HCT116 (cell line): Measurements from ENCODE around the gene FAH.

Source experiments
- EGR1 ChIP-seq: IDR thresholded peaks from 2 replicates; pipeline ENCODE4 v1.6.1; 2012; ENCODE audit warnings: low read depth
- FOSL1 ChIP-seq: IDR thresholded peaks from 2 replicates; pipeline ENCODE4 v1.6.1; 2012; ENCODE audit warnings: low read depth
- JUND ChIP-seq: IDR thresholded peaks from 2 replicates; pipeline ENCODE4 v1.6.1; 2012
- POLR2A ChIP-seq: IDR thresholded peaks from 2 replicates; pipeline ENCODE4 v1.7.0; 2011; ENCODE audit warnings: borderline replicate concordance; ENCODE audit not compliant: insufficient read depth, insufficient read length; ENCODE audit errors: extremely low read depth
- POLR2AphosphoS5 ChIP-seq: IDR thresholded peaks from 2 replicates; pipeline ENCODE4 v1.6.1; 2011; ENCODE audit warnings: mild to moderate bottlenecking, low read depth, low read length, moderate library complexity
- RAD21 ChIP-seq: IDR thresholded peaks from 2 replicates; pipeline ENCODE4 v1.6.1; 2012; ENCODE audit warnings: low read depth, mild to moderate bottlenecking
- SP1 ChIP-seq: IDR thresholded peaks from 2 replicates; pipeline ENCODE4 v1.6.1; 2012; ENCODE audit warnings: low read depth
- TCF7L2 ChIP-seq: IDR thresholded peaks from 2 replicates; pipeline ENCODE4 v1.7.0; 2011; ENCODE audit warnings: borderline replicate concordance, inconsistent platforms; ENCODE audit not compliant: insufficient read depth, insufficient read length; ENCODE audit errors: extremely low read depth
- ZNF274 ChIP-seq: fragments of 200-500 bp; sonication (Bioruptor generic); IDR thresholded peaks from 2 replicates; pipeline ENCODE4 v1.6.1; 2014; ENCODE audit warnings: mild to moderate bottlenecking, low read depth, low read length, inconsistent platforms
- TF ChIP-seq, protein P1 (sequence below), 3 experiments: fragments of 200-600 bp in 1 of 3; sonication (generic) in 1 of 3; IDR thresholded peaks in 2 of 3; conservative IDR thresholded peaks in 1 of 3; 2 replicates each; pipeline ENCODE4 v1.5.1; 2012 to 2017; ENCODE audit warnings: low read depth in 2 of 3, low read length in 2 of 3, antibody characterized with exemption in 1 of 3, borderline replicate concordance in 1 of 3, control low read depth in 1 of 3, mild to moderate bottlenecking in 1 of 3, mixed read lengths in 1 of 3, mixed run types in 1 of 3, moderate library complexity in 1 of 3; ENCODE audit not compliant: insufficient read depth in 1 of 3
- TF ChIP-seq, protein P2 (sequence below): IDR thresholded peaks from 2 replicates; pipeline ENCODE4 v1.6.1; 2012
- TF ChIP-seq, protein P3 (sequence below): IDR thresholded peaks from 2 replicates; pipeline ENCODE4 v1.6.1; 2012

DNA sequence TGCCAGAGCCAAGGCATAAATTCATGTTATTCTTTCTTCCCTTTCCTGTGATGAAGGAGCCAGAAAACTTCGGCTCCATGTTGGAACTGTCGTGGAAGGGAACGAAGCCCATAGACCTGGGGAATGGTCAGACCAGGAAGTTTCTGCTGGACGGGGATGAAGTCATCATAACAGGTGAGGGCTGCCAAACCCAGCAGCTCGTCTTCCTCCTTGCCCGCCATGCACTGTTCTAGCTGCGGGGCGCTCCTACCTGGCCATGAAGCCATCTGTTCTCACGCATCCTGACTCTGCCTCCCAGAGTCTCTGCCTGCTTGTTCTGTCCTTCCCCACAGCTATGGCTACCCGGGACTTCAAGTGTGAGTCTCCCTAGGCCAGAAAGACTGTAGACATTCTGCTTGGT lies 28.2 kb downstream of the FAH start:
- TF ChIP-seq, protein P1, sequence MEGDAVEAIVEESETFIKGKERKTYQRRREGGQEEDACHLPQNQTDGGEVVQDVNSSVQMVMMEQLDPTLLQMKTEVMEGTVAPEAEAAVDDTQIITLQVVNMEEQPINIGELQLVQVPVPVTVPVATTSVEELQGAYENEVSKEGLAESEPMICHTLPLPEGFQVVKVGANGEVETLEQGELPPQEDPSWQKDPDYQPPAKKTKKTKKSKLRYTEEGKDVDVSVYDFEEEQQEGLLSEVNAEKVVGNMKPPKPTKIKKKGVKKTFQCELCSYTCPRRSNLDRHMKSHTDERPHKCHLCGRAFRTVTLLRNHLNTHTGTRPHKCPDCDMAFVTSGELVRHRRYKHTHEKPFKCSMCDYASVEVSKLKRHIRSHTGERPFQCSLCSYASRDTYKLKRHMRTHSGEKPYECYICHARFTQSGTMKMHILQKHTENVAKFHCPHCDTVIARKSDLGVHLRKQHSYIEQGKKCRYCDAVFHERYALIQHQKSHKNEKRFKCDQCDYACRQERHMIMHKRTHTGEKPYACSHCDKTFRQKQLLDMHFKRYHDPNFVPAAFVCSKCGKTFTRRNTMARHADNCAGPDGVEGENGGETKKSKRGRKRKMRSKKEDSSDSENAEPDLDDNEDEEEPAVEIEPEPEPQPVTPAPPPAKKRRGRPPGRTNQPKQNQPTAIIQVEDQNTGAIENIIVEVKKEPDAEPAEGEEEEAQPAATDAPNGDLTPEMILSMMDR (IDR thresholded peaks at IDR 0.05 in 2 of 3, conservative IDR thresholded peaks at IDR 0.05 in 1 of 3; ENCODE audit: borderline replicate concordance in 1 of 3, insufficient read depth in 1 of 3, low read depth in 2 of 3, low read length in 2 of 3): no peak
- no peak for TF ChIP-seq JUND
- TF ChIP-seq POLR2A: no peak
- no peak for TF ChIP-seq FOSL1
- TF ChIP-seq RAD21: no peak
- no peak for TF ChIP-seq ZNF274
- no peak for TF ChIP-seq EGR1
- TF ChIP-seq, protein P2, sequence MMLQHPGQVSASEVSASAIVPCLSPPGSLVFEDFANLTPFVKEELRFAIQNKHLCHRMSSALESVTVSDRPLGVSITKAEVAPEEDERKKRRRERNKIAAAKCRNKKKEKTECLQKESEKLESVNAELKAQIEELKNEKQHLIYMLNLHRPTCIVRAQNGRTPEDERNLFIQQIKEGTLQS: no peak
- no peak for TF ChIP-seq POLR2AphosphoS5
- TF ChIP-seq TCF7L2: no peak
- no peak for TF ChIP-seq SP1
- TF ChIP-seq, protein P3, sequence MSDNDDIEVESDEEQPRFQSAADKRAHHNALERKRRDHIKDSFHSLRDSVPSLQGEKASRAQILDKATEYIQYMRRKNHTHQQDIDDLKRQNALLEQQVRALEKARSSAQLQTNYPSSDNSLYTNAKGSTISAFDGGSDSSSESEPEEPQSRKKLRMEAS: no peak
